Omental fat pad (tissue), 4 donors: ENCODE results near the gene GRIA1. TPM values are rescaled to one million over a fixed set of nuclear protein-coding genes. Genes with fewer than 3 reads are reported as not detected.

ENCODE experiments used
- ATAC-seq: fragments of 150-250 bp; one replicate; pipeline ENCODE4 v1.9.1; 2016; ENCODE audit warnings: mild to moderate bottlenecking, moderate library complexity; ENCODE audit not compliant: low FRiP score
- DNase-seq: peaks from one replicate; pipeline ENCODE4 v3.0.0-alpha.2; 2019; ENCODE audit warnings: low spot score
- CTCF ChIP-seq, 3 donors: fragments of 450-650 bp; IDR thresholded peaks; one replicate each; pipeline ENCODE4 v1.5.1; 2016 to 2017; ENCODE audit warnings: antibody characterized with exemption in 3 of 3, mild to moderate bottlenecking in 3 of 3, moderate library complexity in 2 of 3
- total RNA-seq, 4 donors: library from RNA; depleted of rRNA; stranded (reverse); fragments of >200 nt; gene quantifications; one replicate each; pipeline ENCODE4 v1.1.0, GENCODE V29; 2016

The GRIA1 gene
- total RNA-seq, 4 donors from 2014 or later: 1.7 to 9.6 (median 5.0) TPM; not detected in 1

GRCh38 chr5:153613144-153613543 is 122.7 kb downstream of the GRIA1 start:
- ATAC-seq: no peak

DNA sequence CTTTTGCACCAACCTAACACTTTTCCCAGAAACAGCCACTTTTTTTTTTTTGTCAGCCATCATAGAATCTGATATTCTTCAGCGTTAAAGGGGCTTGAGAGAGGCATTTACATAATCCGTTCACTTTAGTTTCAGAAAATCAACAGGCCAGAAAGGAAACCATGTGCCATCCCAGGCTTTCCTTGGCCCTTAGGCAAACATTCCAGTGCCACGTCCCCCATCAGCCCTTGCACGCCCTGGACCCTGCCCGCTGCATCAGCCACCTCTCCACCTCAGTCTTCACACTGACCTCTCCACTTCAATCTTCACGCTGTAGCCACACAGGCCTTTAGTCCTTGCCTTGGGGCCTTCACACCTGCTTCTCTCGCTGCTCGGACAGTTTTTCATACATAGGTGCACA is 123.2 kb downstream of the GRIA1 start:
- no peak for ATAC-seq
- DNase-seq: no peak
- TF ChIP-seq CTCF (IDR thresholded peaks at IDR 0.05): no peak

More at GRCh38 chr5:153613144-153613543, 122.7 kb downstream of the GRIA1 start:
- no peak for DNase-seq
- no peak for TF ChIP-seq CTCF (IDR thresholded peaks at IDR 0.05)

GRCh38 chr5:153617190-153617589 is 126.7 kb downstream of the GRIA1 start:
- no peak for TF ChIP-seq CTCF (IDR thresholded peaks at IDR 0.05)
- DNase-seq: no peak

DNA sequence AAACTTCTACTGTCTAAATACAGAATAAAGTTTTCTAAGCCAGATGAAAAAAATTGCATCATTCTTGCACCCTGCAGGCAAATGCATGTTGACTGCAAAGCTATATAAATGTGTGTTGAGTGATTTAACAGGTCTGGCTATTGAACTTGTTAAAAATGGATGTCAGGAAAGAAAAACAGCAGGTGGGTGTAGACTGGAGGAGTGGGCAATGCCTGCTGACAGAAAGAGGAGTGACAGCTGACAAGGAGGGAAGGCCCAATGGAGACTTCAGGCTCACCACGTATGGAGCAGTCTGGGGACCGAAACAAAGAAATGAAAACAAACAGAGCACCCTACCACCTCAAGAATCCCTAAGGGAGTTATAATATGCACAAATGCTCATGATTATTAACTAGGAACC is 127.8 kb downstream of the GRIA1 start:
- ATAC-seq: no peak
- DNase-seq: no peak
- no peak for TF ChIP-seq CTCF (IDR thresholded peaks at IDR 0.05)

More at GRCh38 chr5:153617190-153617589, 126.7 kb downstream of the GRIA1 start:
- no peak for ATAC-seq

DNA sequence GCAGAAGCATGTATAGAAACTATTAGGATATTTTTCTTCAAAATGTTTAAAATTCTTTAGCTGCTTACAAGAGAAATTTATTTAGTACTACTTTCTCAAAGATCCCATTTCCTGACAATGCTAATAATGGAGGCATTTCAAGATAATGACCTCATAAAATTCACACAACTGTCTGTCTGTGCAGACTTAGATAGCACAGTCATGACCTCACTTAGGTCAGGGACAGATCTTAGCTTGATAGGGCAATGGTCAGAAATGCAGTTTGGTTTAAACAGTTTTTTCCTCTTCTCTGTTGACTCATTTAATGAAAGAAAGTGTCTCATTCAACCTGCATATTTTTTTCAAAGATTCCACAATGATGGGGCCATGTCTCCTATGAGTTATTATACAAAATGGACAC is 128.4 kb downstream of the GRIA1 start:
- no peak for TF ChIP-seq CTCF (IDR thresholded peaks at IDR 0.05)
- no peak for ATAC-seq
- DNase-seq: no peak

DNA sequence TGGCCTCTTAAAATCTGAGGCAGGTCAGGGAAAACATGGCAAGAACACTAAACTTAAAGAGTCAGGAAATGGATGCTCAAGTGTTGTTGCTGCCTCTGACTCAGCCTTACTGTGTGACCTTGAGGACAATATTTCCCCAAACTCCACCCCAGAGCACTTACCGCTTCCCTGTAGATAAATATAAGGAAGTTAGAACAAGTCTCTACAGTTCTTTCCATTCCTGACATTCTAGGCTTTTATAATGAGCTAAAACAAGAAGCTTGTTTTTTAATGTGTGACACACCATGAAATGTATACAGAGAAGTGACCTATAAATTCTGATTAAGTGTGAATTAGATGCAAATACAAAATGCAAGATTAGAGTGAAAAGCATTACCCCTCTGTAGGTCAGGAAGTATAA is 129.3 kb downstream of the GRIA1 start:
- DNase-seq: no peak
- no peak for TF ChIP-seq CTCF (IDR thresholded peaks at IDR 0.05)
- ATAC-seq: no peak

DNA sequence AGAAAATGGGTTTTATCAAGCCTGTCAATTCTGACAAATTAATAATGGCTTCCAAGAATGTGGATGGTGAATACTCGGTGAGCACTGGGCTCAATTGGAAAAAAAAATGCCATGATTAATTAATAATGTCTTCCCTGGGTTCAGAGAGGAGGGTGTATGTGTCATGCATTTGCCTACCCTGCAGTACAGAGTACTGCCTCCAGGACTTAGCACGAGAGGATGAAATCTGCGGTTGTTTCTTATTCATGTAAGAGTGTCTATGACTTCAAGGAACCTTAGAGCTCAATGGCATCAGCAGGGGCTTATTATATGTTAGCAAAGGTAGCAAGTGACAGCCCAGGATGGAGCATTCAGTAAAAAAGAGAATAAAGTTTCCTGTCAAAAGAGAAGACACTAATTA is 132.7 kb downstream of the GRIA1 start:
- TF ChIP-seq CTCF (IDR thresholded peaks at IDR 0.05): no peak
- DNase-seq: no peak
- no peak for ATAC-seq
